Measurements from ENCODE around the gene TJP1.

DNA sequence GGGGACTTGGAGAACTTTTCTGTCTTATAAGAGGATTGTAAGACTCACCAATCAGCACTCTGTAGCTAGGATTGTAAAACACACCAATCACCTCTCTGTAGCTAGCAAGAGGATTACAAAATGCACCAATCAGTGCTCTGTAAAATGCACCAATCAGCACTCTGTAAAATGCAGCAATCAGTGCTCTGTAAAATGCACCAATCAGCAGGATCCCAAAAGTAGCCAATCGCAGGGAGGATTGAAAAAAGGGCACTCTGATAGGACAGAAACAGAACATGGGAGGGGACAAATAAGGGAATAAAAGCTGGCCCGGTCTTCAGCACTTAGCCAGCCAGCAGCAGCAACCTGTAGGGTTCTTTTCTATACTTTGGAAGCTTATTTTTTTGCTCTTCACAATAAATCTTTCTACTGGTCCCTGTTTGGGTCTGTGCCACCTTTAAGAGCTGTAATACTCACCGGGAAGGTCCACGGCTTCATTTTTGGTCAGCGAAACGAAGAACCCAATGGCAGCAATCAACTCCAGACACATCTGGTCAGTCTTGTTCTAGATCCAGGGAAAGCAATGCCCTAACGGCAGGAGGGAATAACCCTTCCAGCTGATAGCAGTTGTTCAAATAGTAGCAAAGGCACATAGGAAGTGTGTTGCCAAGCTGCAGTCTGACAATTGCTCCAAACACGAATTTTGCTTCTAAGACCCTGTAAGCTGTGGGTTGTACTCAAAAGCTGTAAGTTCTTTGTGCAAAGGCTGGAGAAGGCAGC lies 135.6 kb downstream of the TJP1 start:
- TF ChIP-seq, protein P1, sequence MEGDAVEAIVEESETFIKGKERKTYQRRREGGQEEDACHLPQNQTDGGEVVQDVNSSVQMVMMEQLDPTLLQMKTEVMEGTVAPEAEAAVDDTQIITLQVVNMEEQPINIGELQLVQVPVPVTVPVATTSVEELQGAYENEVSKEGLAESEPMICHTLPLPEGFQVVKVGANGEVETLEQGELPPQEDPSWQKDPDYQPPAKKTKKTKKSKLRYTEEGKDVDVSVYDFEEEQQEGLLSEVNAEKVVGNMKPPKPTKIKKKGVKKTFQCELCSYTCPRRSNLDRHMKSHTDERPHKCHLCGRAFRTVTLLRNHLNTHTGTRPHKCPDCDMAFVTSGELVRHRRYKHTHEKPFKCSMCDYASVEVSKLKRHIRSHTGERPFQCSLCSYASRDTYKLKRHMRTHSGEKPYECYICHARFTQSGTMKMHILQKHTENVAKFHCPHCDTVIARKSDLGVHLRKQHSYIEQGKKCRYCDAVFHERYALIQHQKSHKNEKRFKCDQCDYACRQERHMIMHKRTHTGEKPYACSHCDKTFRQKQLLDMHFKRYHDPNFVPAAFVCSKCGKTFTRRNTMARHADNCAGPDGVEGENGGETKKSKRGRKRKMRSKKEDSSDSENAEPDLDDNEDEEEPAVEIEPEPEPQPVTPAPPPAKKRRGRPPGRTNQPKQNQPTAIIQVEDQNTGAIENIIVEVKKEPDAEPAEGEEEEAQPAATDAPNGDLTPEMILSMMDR (IDR thresholded peaks at IDR 0.05; ENCODE audit: borderline replicate concordance, extremely low read depth, low read length, poor library complexity, severe bottlenecking), result no peak
- no peak for TF ChIP-seq EZH2 (IDR thresholded peaks at IDR 0.05; ENCODE audit: borderline replicate concordance, low read depth, low read length, severe bottlenecking)

Measured in DND-41 (cell line).